Lower leg skin (tissue), 3 donors: Measurements from ENCODE around the gene RAB1B.
"Not testable (repeated sequence)": the region's sequence is repeated elsewhere in the genome, so short reads cannot be mapped to it uniquely, and the experiment has no call there.

Experiments used
- CTCF ChIP-seq, 3 donors: fragments of 450-650 bp; IDR thresholded peaks; one replicate each; pipeline ENCODE4 v1.5.1; 2016; ENCODE audit warnings: antibody characterized with exemption in 3 of 3, mild to moderate bottlenecking in 3 of 3, moderate library complexity in 2 of 3
- POLR2A ChIP-seq, 2 donors: fragments of 450-650 bp; IDR thresholded peaks; one replicate each; pipeline ENCODE4 v1.6.1; 2016 to 2017; ENCODE audit warnings: antibody characterized with exemption in 2 of 2, mild to moderate bottlenecking in 1 of 2, moderate library complexity in 1 of 2

DNA sequence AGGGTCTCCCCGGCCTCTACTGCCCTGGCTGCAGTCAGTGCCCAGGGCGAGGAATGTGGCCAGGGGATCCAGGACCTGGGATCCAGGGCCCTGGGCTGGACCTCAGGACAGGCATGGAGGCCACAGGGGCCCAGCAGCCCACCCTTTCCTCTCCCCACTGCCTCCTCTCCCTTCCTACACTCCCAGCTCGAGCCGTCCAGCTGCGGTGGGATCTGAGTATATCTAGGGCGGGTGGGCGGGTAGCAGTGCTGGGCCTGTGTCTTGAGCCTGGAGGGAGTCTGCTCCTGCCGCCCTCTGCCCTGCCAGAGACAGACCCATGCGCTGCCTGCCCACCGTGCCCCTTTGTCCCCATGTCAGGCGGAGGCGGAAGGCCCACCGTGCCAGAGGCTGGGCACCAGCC lies 8.2 kb downstream of the RAB1B start:
- not testable (repeated sequence) for TF ChIP-seq CTCF, POLR2A (IDR thresholded peaks at IDR 0.05)
